Activated CD4-positive, CD25-positive, alpha-beta regulatory T cell treated with anti-CD3 and anti-CD28 coated beads, Interleukin-2, amount 50 U/mL, for 24 hours (primary cell): ENCODE measurements around the gene NEK7.
"Not testable (repeated sequence)": the region's sequence is repeated elsewhere in the genome, so short reads cannot be mapped to it uniquely, and the experiment has no call there.

ENCODE experiments used
- ATAC-seq, 2 donors: fragments of 150-1000 bp; cut with Tn5 transposase; one replicate each; pipeline ENCODE4 v1.10.0; 2021; ENCODE audit warnings: mild to moderate bottlenecking in 1 of 2, moderate library complexity in 1 of 2

NEK7 gene

DNA sequence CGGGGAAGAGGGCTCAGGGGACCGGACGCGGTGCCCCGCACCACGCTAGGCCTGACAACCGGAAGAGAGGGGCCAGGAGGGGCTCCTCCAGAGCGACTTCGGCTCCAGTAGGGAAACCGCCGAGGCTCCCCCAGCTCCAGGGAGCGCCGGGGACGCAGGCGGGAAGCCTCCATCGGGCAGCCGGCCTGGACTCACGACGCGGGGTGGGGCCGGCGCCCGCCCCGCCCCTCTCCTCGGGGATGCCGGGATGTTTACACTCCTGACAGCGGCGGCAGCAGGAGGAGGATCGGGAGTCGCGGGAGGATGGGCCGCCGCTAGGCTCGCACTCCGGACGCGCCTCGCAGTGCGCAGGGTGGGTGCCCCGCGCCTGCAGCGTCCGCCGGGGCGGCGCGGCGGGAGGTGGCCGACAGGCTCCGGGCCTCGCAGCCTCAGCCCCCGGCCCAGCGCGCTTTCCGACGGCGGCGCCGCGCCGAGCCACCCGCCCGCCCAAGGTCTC, at the start of gene NEK7:
Gene NEK7, plus strand, starts transcription at position 254 of the 496 bp plus-strand sequence. CDS start 75,583 bp downstream, outside the sequence.
- peak; percentile 33 to 42 for ATAC-seq

GRCh38 chr1:198107091-198107501, 49.7 kb upstream of the NEK7 start:
- ATAC-seq = no peak

- ATAC-seq = no peak
These were observed 48.0 kb upstream of the NEK7 start for GRCh38 chr1:198108636-198109370.

GRCh38 chr1:198109371-198109715, 47.5 kb upstream of the NEK7 start:
- ATAC-seq = no peak

DNA sequence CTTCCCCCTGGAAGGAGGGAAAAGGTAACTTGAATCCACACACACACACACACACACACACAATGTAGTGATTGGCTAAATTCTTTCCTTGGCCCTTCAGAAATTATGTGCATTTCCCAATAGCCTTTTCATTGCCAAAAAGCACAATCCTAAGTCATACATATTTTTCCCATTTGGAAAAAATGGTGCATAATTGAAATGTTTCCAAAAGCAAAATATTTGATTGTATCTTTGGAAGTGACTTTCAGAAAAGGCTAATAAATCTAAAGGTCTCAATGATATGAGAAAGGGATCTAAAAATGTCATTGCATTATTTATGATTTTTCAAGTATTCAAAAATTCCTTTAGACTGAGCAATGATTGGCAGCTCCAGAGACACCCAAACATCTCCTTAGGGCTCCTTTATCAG, 43.5 kb upstream of the NEK7 start:
- no peak for ATAC-seq

GRCh38 chr1:198116069-198116468, 40.7 kb upstream of the NEK7 start:
- no peak for ATAC-seq

- ATAC-seq = no peak
These were observed 40.3 kb upstream of the NEK7 start for GRCh38 chr1:198116469-198116868.

- ATAC-seq = no peak
These were observed 39.5 kb upstream of the NEK7 start for GRCh38 chr1:198117267-198117666.

- no peak for ATAC-seq
These were observed 38.7 kb upstream of the NEK7 start for GRCh38 chr1:198118134-198118533.

GRCh38 chr1:198119906-198120305, 36.9 kb upstream of the NEK7 start:
- ATAC-seq = no peak

- ATAC-seq = peak; percentile 24 to 44
These were observed 35.6 kb upstream of the NEK7 start for GRCh38 chr1:198121056-198121826.

DNA sequence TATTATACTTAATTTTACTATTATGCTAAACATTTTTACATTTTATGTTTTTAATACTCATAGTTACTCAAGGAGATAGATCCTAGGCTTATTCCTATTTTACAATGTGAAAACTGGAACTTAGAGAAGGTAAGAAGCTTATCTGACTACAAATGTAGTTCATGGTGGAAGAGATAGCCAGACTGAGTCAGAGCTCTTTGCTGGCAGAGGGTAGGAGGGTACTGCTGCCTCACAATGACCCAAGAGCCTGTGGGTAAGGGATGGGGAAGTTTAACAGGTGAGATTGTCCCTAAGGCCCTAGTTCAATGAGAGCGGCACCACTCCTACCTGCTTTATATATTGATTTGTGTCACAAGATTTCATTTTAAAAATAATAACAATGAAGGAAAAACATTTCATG, 34.1 kb upstream of the NEK7 start:
- no peak for ATAC-seq

- no peak for ATAC-seq
These were observed 33.7 kb upstream of the NEK7 start for GRCh38 chr1:198123133-198123532.

- no peak for ATAC-seq
These were observed 32.1 kb upstream of the NEK7 start for GRCh38 chr1:198124673-198125072.

DNA sequence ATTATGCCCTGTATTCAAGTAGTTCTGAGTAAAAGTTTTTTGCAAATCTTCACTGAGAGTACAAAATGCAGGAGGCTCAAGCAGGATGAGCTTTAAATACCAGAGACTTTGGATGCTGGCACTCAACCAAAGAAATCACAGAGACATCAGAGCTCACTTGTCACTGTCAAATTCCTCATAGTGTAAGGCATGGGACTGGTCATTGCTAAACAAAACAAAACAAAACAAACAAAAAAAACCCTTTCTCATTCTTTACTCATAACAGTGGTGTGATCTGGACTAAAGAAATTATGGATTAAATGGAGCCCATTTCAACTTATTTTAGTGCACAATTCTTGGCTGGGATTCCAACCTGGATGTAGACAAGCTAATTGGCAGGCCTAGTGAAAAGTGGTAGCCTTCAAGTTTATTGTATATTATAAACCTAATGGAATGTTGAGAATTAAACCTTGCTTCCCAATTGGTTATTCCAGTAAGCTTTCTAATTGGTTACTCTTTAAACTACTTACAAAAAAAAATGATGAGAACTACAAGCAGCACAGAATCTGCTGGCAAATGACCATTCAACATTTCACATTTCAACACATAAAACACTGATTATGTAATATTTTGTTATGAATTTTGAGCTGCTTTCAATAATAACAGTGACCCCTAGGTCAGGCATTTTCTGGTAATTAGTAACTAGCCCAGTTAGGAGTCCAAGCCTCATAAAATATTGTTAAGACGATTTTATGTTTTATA, 30.6 kb upstream of the NEK7 start:
- ATAC-seq = no peak

- ATAC-seq = peak in 1 of 2 donors; percentile 20
These were observed 28.3 kb upstream of the NEK7 start for GRCh38 chr1:198128533-198128932.

- not testable (repeated sequence) for ATAC-seq
These were observed 26.7 kb upstream of the NEK7 start for GRCh38 chr1:198130053-198130452.

DNA sequence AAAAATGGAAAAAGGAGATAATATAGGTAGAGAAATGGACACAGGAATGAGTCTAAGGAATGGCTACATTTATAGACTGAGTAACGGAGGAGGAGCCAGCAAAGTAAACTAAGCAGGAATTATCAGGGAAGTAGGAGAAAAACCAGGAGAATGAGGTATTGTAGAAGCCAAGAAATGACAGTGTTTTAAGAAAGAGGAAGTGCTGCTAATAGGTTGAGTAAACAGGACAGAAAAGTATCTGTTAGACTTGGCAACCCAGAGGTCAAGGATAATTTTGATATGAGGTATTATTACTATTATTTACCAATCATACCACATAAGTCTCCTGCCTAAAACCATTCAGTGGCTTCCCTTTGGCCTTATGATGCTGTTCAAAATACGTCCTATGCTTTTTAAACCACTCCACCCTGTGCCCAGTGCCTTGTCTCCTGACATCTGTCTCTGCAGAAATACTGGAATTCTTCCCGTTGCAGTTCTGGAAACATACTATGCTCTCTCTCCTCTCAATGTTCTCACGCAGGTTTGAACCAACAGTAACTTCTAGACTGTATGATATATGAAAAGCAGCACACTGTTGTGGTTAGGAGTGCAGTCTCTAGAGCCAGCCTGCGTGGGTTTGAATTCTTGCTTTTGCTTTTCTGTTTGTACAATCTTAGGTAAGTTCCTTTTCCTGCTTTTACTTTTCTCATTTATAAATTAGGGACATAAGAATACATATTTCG, 24.6 kb upstream of the NEK7 start:
- ATAC-seq = no peak

DNA sequence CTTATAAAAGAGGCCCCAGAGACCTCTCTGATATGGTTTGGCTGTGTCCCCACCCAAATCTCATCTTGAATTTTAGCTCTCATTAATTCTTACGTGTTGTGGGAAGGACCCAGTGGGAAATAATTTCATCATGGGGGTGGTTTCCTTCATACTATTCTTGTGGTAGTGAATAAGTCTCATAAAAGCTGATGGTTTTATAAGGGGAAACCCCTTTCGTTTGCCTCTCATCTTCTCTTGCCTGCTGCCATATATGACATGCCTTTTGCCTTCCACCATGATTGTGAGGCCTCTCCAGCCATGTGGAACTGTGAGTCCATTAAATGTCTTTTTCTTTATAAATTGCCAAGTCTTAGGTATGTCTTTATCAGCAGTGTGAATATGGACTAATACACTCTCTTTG, 22.5 kb upstream of the NEK7 start:
- peak in 1 of 2 donors; percentile 58 for ATAC-seq

GRCh38 chr1:198135366-198135765, 21.4 kb upstream of the NEK7 start:
- no peak for ATAC-seq

- ATAC-seq = peak; percentile 38 to 43
These were observed 15.0 kb upstream of the NEK7 start for GRCh38 chr1:198141668-198142351.

DNA sequence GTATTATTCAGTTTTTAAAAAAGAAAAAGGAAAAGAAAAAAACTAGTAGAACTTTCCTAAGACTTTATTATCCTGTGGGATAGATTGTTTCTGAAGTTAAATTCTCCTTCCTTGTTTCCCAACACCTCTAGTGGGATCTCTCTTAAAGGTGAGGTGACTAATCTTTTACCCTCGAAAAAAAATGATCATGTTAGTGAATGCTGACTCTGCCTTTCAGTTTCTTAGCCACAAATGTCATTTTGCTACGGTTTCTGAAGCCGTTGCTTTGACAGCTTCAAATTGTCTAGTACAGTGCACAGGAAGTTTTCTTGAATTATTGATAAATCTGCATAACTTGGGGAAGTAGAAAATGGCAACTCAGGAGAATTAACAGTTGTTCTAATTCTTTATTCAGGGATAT, 13.0 kb upstream of the NEK7 start:
- ATAC-seq = no peak
